Peyer's patch (tissue), 4 donors: Measurements from ENCODE around the gene DUSP19. TPM values are rescaled to one million over a fixed set of nuclear protein-coding genes. Genes with fewer than 3 reads are reported as not detected.
A peak's percentile ranks its signal among the peaks of the same experiment; 100 is the strongest.

Experiments
- DNase-seq, 3 donors: peaks; one replicate each; pipeline ENCODE4 v3.0.0-alpha.2; 2017 to 2019
- H3K27ac ChIP-seq, 4 donors: fragments of 200-600 bp; sonication (generic); one replicate each; pipeline ENCODE4 v1.5.1; 2016 to 2019
- H3K27me3 ChIP-seq, 2 donors: fragments of 200-600 bp; sonication (generic); one replicate each; pipeline ENCODE4 v1.5.1; 2019
- H3K36me3 ChIP-seq, 3 donors: fragments of 200-600 bp; sonication (generic); one replicate each; pipeline ENCODE4 v1.5.1; 2016 to 2019
- H3K4me1 ChIP-seq, 4 donors: fragments of 200-600 bp; sonication (generic); one replicate each; pipeline ENCODE4 v1.5.1; 2016 to 2019
- H3K4me3 ChIP-seq, 4 donors: fragments of 200-600 bp; sonication (generic); 1 replicate in 3 of 4; 2 replicates in 1 of 4; pipeline ENCODE4 v1.5.1; 2016 to 2019; ENCODE audit warnings: mild to moderate bottlenecking in 1 of 4
- H3K9me3 ChIP-seq, 4 donors: fragments of 200-600 bp; sonication (generic); one replicate each; pipeline ENCODE4 v1.5.1; 2016 to 2019; ENCODE audit warnings: mild to moderate bottlenecking in 1 of 4
- CTCF ChIP-seq, 6 experiments: fragments of 450-650 bp in 4 of 6; fragments of 200-600 bp in 2 of 6; sonication (generic) in 1 of 6; IDR thresholded peaks; one replicate each; pipeline ENCODE4 v1.5.1; 2017 to 2019; ENCODE audit warnings: antibody characterized with exemption in 6 of 6, mild to moderate bottlenecking in 3 of 6, moderate library complexity in 1 of 6
- POLR2A ChIP-seq, 2 donors: fragments of 450-650 bp; IDR thresholded peaks; one replicate each; pipeline ENCODE4 v1.5.1; 2017; ENCODE audit warnings: antibody characterized with exemption in 2 of 2, mild to moderate bottlenecking in 2 of 2, moderate library complexity in 2 of 2
- total RNA-seq, 4 donors: library from RNA; depleted of rRNA; stranded (reverse); fragments of >200 nt; gene quantifications; one replicate each; pipeline ENCODE4 v1.1.0, GENCODE V29; 2016

Gene DUSP19
- total RNA-seq, 4 donors from 2014 or later = 0.28 to 2.5 (median 1.7) TPM

GRCh38 chr2:183088061-183088460 lies 9.5 kb downstream of the DUSP19 start:
- H3K4me1 ChIP-seq = no peaks in the 10 kb centered on the region
- no peak for DNase-seq
- H3K27me3 ChIP-seq = no peaks in the 10 kb centered on the region
- H3K36me3 ChIP-seq = no peaks in the 10 kb centered on the region
- H3K4me3 ChIP-seq = no peak overlapping the region
- no peaks in the 10 kb centered on the region for H3K9me3 ChIP-seq
- H3K27ac ChIP-seq = no peak overlapping the region
- TF ChIP-seq POLR2A (IDR thresholded peaks at IDR 0.05) = no peak
- no peak for TF ChIP-seq CTCF (IDR thresholded peaks at IDR 0.05)

- Histone ChIP-seq H3K36me3 (no peaks in the 10 kb centered on the region), H3K4me1 (no peaks in the 10 kb centered on the region)
- no peak for DNase-seq
Observed at GRCh38 chr2:183089192-183089851, 10.8 kb downstream of the DUSP19 start.

GRCh38 chr2:183091318-183091953 lies 12.9 kb downstream of the DUSP19 start:
- no peak for TF ChIP-seq POLR2A (IDR thresholded peaks at IDR 0.05)
- TF ChIP-seq CTCF (IDR thresholded peaks at IDR 0.05) = no peak
- H3K27ac ChIP-seq = no peak overlapping the region
- H3K36me3 ChIP-seq = peaks cover 0 to 4% (median 0%) of the 10 kb centered on the region in 3 donors
- H3K27me3 ChIP-seq = no peaks in the 10 kb centered on the region
- DNase-seq = no peak
- H3K4me1 ChIP-seq = no peaks in the 10 kb centered on the region
- H3K4me3 ChIP-seq = peak overlapping the region in 2 of 4 donors; percentile 5 to 12
- no peaks in the 10 kb centered on the region for H3K9me3 ChIP-seq

More at GRCh38 chr2:183089192-183089851, 10.8 kb downstream of the DUSP19 start:
- no peak overlapping the region for H3K27ac ChIP-seq
- H3K27me3 ChIP-seq = no peaks in the 10 kb centered on the region
- H3K9me3 ChIP-seq = no peaks in the 10 kb centered on the region
- H3K4me3 ChIP-seq = peak overlapping the region in 1 of 4 donors; percentile 14
- no peak for TF ChIP-seq CTCF (IDR thresholded peaks at IDR 0.05)
- no peak for TF ChIP-seq POLR2A (IDR thresholded peaks at IDR 0.05)

- no peak overlapping the region for H3K27ac ChIP-seq
- H3K9me3 ChIP-seq = no peaks in the 10 kb centered on the region
- H3K36me3 ChIP-seq = peaks cover 0 to 4% (median 0%) of the 10 kb centered on the region in 3 donors
- H3K4me1 ChIP-seq = no peaks in the 10 kb centered on the region
- no peak overlapping the region for H3K4me3 ChIP-seq
- no peaks in the 10 kb centered on the region for H3K27me3 ChIP-seq
- TF ChIP-seq CTCF (IDR thresholded peaks at IDR 0.05) (no peak), POLR2A (IDR thresholded peaks at IDR 0.05) (no peak)
- no peak for DNase-seq
Observed at GRCh38 chr2:183091954-183092345, 13.4 kb downstream of the DUSP19 start.

- Histone ChIP-seq H3K4me3 (no peak overlapping the region), H3K4me1 (no peaks in the 10 kb centered on the region), H3K9me3 (no peaks in the 10 kb centered on the region), H3K36me3 (peaks cover 0 to 4% (median 0%) of the 10 kb centered on the region in 3 donors), H3K27ac (no peak overlapping the region), H3K27me3 (no peaks in the 10 kb centered on the region)
- no peak for DNase-seq
- TF ChIP-seq CTCF (IDR thresholded peaks at IDR 0.05) = peak in 2 of 6 experiments; percentile 27 to 40
- no peak for TF ChIP-seq POLR2A (IDR thresholded peaks at IDR 0.05)
Observed at GRCh38 chr2:183093857-183094657, 15.5 kb downstream of the DUSP19 start.
